Gastroesophageal sphincter (tissue), 4 donors: ENCODE results near the gene GUF1. TPM values are rescaled to one million over a fixed set of nuclear protein-coding genes. Genes with fewer than 3 reads are reported as not detected.

Experiments
- ATAC-seq: fragments of 150-250 bp; one replicate; pipeline ENCODE4 v1.9.1; 2016; ENCODE audit warnings: mild to moderate bottlenecking, moderate library complexity
- H3K27ac ChIP-seq, 4 donors: fragments of 200-600 bp; sonication (generic) in 3 of 4; 1 replicate in 3 of 4; 2 replicates in 1 of 4; pipeline ENCODE4 v1.5.1; 2016 to 2019
- H3K27me3 ChIP-seq: fragments of 200-600 bp; sonication (generic); one replicate; pipeline ENCODE4 v1.5.1; 2019
- H3K36me3 ChIP-seq, 2 donors: fragments of 200-600 bp; sonication (generic); one replicate each; pipeline ENCODE4 v1.5.1; 2019; ENCODE audit warnings: control low read depth in 1 of 2
- H3K4me1 ChIP-seq, 3 donors: fragments of 200-600 bp; sonication (generic); 1 replicate in 2 of 3; 2 replicates in 1 of 3; pipeline ENCODE4 v1.5.1; 2016 to 2019; ENCODE audit warnings: control low read depth in 2 of 3
- H3K4me3 ChIP-seq, 2 donors: fragments of 200-600 bp; sonication (generic); one replicate each; pipeline ENCODE4 v1.5.1; 2019; ENCODE audit warnings: mild to moderate bottlenecking in 1 of 2, moderate library complexity in 1 of 2
- H3K9me3 ChIP-seq, 3 donors: fragments of 200-600 bp; sonication (generic); one replicate each; pipeline ENCODE4 v1.5.1; 2017 to 2019; ENCODE audit warnings: control low read depth in 2 of 3
- CTCF ChIP-seq, 4 experiments: fragments of 200-600 bp in 2 of 4; fragments of 450-650 bp in 2 of 4; sonication (generic) in 1 of 4; IDR thresholded peaks; one replicate each; pipeline ENCODE4 v1.5.1; 2017 to 2019; ENCODE audit warnings: antibody characterized with exemption in 4 of 4, mild to moderate bottlenecking in 2 of 4, moderate library complexity in 2 of 4
- EP300 ChIP-seq: sonication (generic); formaldehyde crosslinking; IDR thresholded peaks from one replicate; pipeline ENCODE4 v1.6.1; 2017; ENCODE audit warnings: antibody characterized with exemption, mild to moderate bottlenecking
- POLR2A ChIP-seq, 2 donors: fragments of 450-650 bp; IDR thresholded peaks; one replicate each; pipeline ENCODE4 v1.6.1; 2017; ENCODE audit warnings: antibody characterized with exemption in 2 of 2, mild to moderate bottlenecking in 2 of 2, moderate library complexity in 1 of 2
- POLR2AphosphoS5 ChIP-seq: sonication (generic); formaldehyde crosslinking; IDR thresholded peaks from one replicate; pipeline ENCODE4 v1.6.1; 2017; ENCODE audit warnings: antibody characterized with exemption
- WGBS, 2 donors: methylation state at CpG; one replicate each; pipeline ENCODE4 v1.1.5; 2018; ENCODE audit warnings: low coverage in 1 of 2; 5-methylcytosine and 5-hydroxymethylcytosine counted together
- total RNA-seq, 4 donors: library from RNA; depleted of rRNA; stranded (reverse); fragments of >200 nt; gene quantifications; one replicate each; pipeline ENCODE4 v1.1.0, GENCODE V29; 2016

Gene GUF1
- total RNA-seq, 4 donors from 2014 or later = 14.5 to 19.6 (median 14.6) TPM

DNA sequence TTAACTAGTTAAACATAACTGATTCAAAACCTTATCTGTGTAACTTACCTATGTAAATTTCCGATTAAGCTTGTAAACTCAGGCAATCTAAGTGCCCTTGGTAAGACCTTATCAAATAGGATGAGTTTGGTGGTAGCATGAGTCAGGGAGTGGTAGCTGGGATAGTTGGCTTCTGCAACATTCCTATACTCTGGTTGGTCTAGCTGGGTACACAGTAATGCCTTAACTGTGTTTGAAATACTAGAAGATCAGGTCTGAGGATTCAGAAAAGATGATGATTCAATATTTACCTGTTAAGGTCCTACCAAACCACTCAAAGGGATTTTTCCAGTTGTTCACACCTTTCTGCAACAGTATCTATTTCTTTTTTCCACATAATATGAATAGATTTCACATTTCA lies 32.1 kb upstream of the GUF1 start:
- H3K27me3 ChIP-seq = no peaks in the 10 kb centered on the region

GRCh38 chr4:44651425-44651824 lies 26.8 kb upstream of the GUF1 start, which contains the start of gene YIPF7:
Gene YIPF7, minus strand, starts transcription at chr4:44651625. Its CDS starts 1,525 bp downstream, at chr4:44650100.
- WGBS, 2 donors = 5 to 33% methylated on average over 1 of the region's 1 CpG
- H3K4me1 ChIP-seq = no peaks in the 10 kb centered on the region
- no peaks in the 10 kb centered on the region for H3K27me3 ChIP-seq
- H3K36me3 ChIP-seq = no peaks in the 10 kb centered on the region
- H3K9me3 ChIP-seq = no peaks in the 10 kb centered on the region
- ATAC-seq = no peak
- TF ChIP-seq CTCF (IDR thresholded peaks at IDR 0.05) (no peak), POLR2A (IDR thresholded peaks at IDR 0.05) (no peak), EP300 (no peak), POLR2AphosphoS5 (no peak)
- no peak within 1 kb of the TSS for H3K4me3 ChIP-seq
- no peak within 1 kb of the TSS for H3K27ac ChIP-seq

More for the DNA sequence above, 32.1 kb upstream of the GUF1 start:
- Histone ChIP-seq H3K4me1 (no peaks in the 10 kb centered on the region), H3K9me3 (peaks cover 0 to 15% (median 0%) of the 10 kb centered on the region in 3 donors), H3K36me3 (no peaks in the 10 kb centered on the region), H3K27ac (no peak overlapping the region), H3K4me3 (no peak overlapping the region)
- WGBS, 2 donors = 85 to 100% methylated on average over 1 of the region's 1 CpG
- no peak for ATAC-seq
- TF ChIP-seq POLR2A (IDR thresholded peaks at IDR 0.05) = no peak
- no peak for TF ChIP-seq POLR2AphosphoS5
- TF ChIP-seq CTCF (IDR thresholded peaks at IDR 0.05) = no peak
- no peak for TF ChIP-seq EP300

DNA sequence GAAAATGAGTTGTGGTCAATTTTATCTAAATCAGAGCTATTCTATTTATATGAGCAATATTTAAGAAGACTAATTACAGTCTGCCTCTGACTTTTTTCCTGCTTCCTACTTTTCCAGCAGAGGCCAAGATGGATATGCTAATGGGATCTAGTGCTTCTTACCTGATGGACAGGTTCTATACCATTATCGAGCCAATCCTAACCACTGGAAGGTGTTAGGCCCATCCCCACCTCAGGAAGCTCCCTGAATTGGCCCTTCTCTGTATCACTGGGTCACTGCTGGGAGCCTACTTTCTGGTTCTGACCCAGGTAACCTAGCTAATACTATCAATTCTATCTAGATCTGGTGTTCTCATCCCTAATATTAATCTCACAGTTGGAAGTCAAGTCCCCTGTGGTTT lies 26.2 kb upstream of the GUF1 start:
- Histone ChIP-seq H3K4me1 (no peaks in the 10 kb centered on the region), H3K36me3 (no peaks in the 10 kb centered on the region), H3K4me3 (no peak overlapping the region), H3K27ac (no peak overlapping the region), H3K9me3 (no peaks in the 10 kb centered on the region), H3K27me3 (no peaks in the 10 kb centered on the region)
- no peak for ATAC-seq
- WGBS, 2 donors = 88 to 100% methylated on average over 1 of the region's 1 CpG
- TF ChIP-seq EP300 (no peak), CTCF (IDR thresholded peaks at IDR 0.05) (no peak), POLR2A (IDR thresholded peaks at IDR 0.05) (no peak), POLR2AphosphoS5 (no peak)

- no peaks in the 10 kb centered on the region for H3K4me1 ChIP-seq
- 67% methylated on average over 3 of the region's 3 CpGs; no CpG with 5 or more reads in 1 of the 2 donors for WGBS, 2 donors
- no peaks in the 10 kb centered on the region for H3K9me3 ChIP-seq
- H3K4me3 ChIP-seq = no peak overlapping the region
- H3K27ac ChIP-seq = no peak overlapping the region
- no peak for TF ChIP-seq POLR2A (IDR thresholded peaks at IDR 0.05)
- no peak for TF ChIP-seq EP300
- no peak for TF ChIP-seq POLR2AphosphoS5
- no peak for TF ChIP-seq CTCF (IDR thresholded peaks at IDR 0.05)
- H3K27me3 ChIP-seq = no peaks in the 10 kb centered on the region
- no peak for ATAC-seq
- H3K36me3 ChIP-seq = no peaks in the 10 kb centered on the region
These were observed 17.8 kb upstream of the GUF1 start for GRCh38 chr4:44660396-44660795.

DNA sequence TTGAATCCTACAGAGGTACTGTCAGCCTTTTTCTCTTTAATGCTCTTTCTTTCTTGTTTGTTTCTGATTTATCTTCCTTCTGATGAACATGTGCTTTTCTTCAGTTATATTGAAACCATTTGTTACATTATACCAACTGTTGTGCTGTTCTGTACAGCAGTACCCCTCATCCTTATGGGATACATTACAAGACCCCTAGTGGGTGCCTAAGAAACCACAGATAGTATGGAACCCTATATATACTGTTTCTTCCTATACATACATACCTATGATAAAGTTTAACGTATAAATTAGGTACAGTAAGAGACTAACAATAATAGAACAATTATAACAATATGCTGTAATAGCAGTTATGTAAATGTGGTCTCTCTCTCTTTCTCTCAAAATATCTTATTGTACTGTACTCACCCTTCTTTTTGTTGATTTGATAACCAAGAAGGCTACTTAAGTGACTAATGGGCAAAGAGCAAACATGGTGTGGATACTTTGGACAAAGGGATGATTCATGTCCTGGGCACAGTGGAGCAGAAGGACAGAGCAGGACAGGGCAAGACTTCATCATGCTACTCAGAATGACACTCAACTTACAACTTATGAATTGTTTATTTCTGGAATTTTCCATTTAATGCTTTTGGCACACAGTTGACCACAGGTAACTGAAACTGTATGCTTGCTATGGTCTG lies 16.1 kb upstream of the GUF1 start:
- no peak overlapping the region for H3K4me3 ChIP-seq
- TF ChIP-seq CTCF (IDR thresholded peaks at IDR 0.05) (no peak), POLR2AphosphoS5 (no peak), EP300 (no peak), POLR2A (IDR thresholded peaks at IDR 0.05) (no peak)
- WGBS, 2 donors = 75 to 83% methylated on average over 1 of the region's 1 CpG
- H3K4me1 ChIP-seq = no peaks in the 10 kb centered on the region
- no peak overlapping the region for H3K27ac ChIP-seq
- H3K27me3 ChIP-seq = no peaks in the 10 kb centered on the region
- H3K9me3 ChIP-seq = no peaks in the 10 kb centered on the region
- H3K36me3 ChIP-seq = no peaks in the 10 kb centered on the region
- no peak for ATAC-seq
